GM12891 (cell line): ENCODE measurements around the gene CD300LD.
A peak's percentile ranks its signal among the peaks of the same experiment; 100 is the strongest.
"Not testable (repeated sequence)": the region's sequence is repeated elsewhere in the genome, so short reads cannot be mapped to it uniquely, and the experiment has no call there.

Experiments used
- DNase-seq: peaks from one replicate; pipeline ENCODE4 v3.0.0; 2011; ENCODE audit warnings: low spot score; ENCODE audit not compliant: insufficient read length
- FAIRE-seq: peaks from 2 replicates; lab custom pipeline; 2011; peaks lifted over from hg19 to GRCh38; lab: Jason Lieb, UNC
- PAX5 ChIP-seq: IDR thresholded peaks from 2 replicates; pipeline ENCODE4 v1.6.1; 2011; ENCODE audit warnings: low read length, moderate library complexity, mild to moderate bottlenecking; ENCODE audit not compliant: insufficient read depth, severe bottlenecking
- POLR2A ChIP-seq: IDR thresholded peaks from 2 replicates; pipeline ENCODE4 v1.6.1; 2011; ENCODE audit warnings: low read depth, low read length, control low read depth
- POLR2AphosphoS5 ChIP-seq: IDR thresholded peaks from 2 replicates; pipeline ENCODE4 v1.6.1; 2011; ENCODE audit warnings: low read depth, low read length, control low read depth
- POU2F2 ChIP-seq: IDR thresholded peaks from 2 replicates; pipeline ENCODE4 v1.6.1; 2011; ENCODE audit warnings: low read depth, mild to moderate bottlenecking, control low read depth, low read length, moderate library complexity
- SPI1 ChIP-seq: IDR thresholded peaks from 2 replicates; pipeline ENCODE4 v1.6.1; 2011; ENCODE audit warnings: low read depth, low read length, control low read depth
- TAF1 ChIP-seq: IDR thresholded peaks from 2 replicates; pipeline ENCODE4 v1.6.1; 2011; ENCODE audit warnings: low read depth, low read length, control low read depth

The CD300LD gene

GRCh38 chr17:74631468-74632450 is 39.7 kb upstream of the CD300LD start:
- DNase-seq (no peak), FAIRE-seq (peak; percentile 65)
- TF ChIP-seq SPI1 (peak; percentile 48; the same call in 1 of the 2 replicates), POLR2AphosphoS5 (no peak), POU2F2 (no peak), TAF1 (no peak), PAX5 (no peak), POLR2A (no peak)

- FAIRE-seq, DNase-seq: not testable (repeated sequence)
These were observed 38.2 kb upstream of the CD300LD start for GRCh38 chr17:74630251-74630650.

- FAIRE-seq (no peak), DNase-seq (no peak)
- no peak for TF ChIP-seq SPI1
- TF ChIP-seq POLR2A = no peak
- TF ChIP-seq TAF1 = no peak
- TF ChIP-seq PAX5 = no peak
- TF ChIP-seq POU2F2 = no peak
- TF ChIP-seq POLR2AphosphoS5 = no peak
These were observed 33.6 kb upstream of the CD300LD start for GRCh38 chr17:74625661-74626060.

GRCh38 chr17:74624131-74624530 is 32.0 kb upstream of the CD300LD start:
- TF ChIP-seq POU2F2 (no peak), POLR2AphosphoS5 (no peak), TAF1 (no peak), POLR2A (no peak), SPI1 (no peak), PAX5 (no peak)
- FAIRE-seq = no peak
- no peak for DNase-seq

GRCh38 chr17:74623693-74624093 is 31.6 kb upstream of the CD300LD start, which contains the start of gene CD300E:
CD300E (minus strand) TSS chr17:74623738; CDS start chr17:74623621, 117 bp downstream.
- DNase-seq = no peak
- TF ChIP-seq POLR2A (no peak), PAX5 (no peak), SPI1 (no peak), POU2F2 (no peak), TAF1 (no peak), POLR2AphosphoS5 (no peak)
- no peak for FAIRE-seq

- no peak for FAIRE-seq
- DNase-seq = no peak
- no peak for TF ChIP-seq PAX5
- TF ChIP-seq TAF1 = no peak
- TF ChIP-seq POU2F2 = no peak
These were observed 27.1 kb upstream of the CD300LD start for GRCh38 chr17:74619077-74619673.

GRCh38 chr17:74618451-74618850 is 26.4 kb upstream of the CD300LD start:
- no peak for DNase-seq
- TF ChIP-seq POLR2A (no peak), TAF1 (no peak), SPI1 (no peak), POU2F2 (no peak), PAX5 (no peak), POLR2AphosphoS5 (no peak)
- no peak for FAIRE-seq

GRCh38 chr17:74616696-74617095 is 24.6 kb upstream of the CD300LD start:
- no peak for FAIRE-seq
- no peak for DNase-seq
- TF ChIP-seq POU2F2 (no peak), SPI1 (no peak), TAF1 (no peak), POLR2A (no peak)

GRCh38 chr17:74612046-74612445 is 20.0 kb upstream of the CD300LD start:
- FAIRE-seq = no peak
- DNase-seq = no peak
- TF ChIP-seq POU2F2 (no peak), POLR2A (no peak)

- DNase-seq (no peak), FAIRE-seq (no peak)
- TF ChIP-seq POLR2A (no peak), TAF1 (no peak), SPI1 (no peak), POU2F2 (no peak), POLR2AphosphoS5 (no peak), PAX5 (no peak)
These were observed 18.0 kb upstream of the CD300LD start for GRCh38 chr17:74610108-74610507.
